IPS-18c (cell line): ENCODE measurements around the gene LRMDA.

Experiments
- H3K4me3 ChIP-seq: 2 replicates; pipeline ENCODE4 v1.7.0; 2013; ENCODE audit warnings: low read depth, mild to moderate bottlenecking, low read length, moderate library complexity; ENCODE audit not compliant: insufficient read depth
- H3K9me3 ChIP-seq: one replicate; pipeline ENCODE4 v1.6.1; 2013; ENCODE audit warnings: mild to moderate bottlenecking, low read length, moderate library complexity; ENCODE audit not compliant: control insufficient read depth, insufficient read depth

The LRMDA gene

GRCh38 chr10:76210211-76210610 lies 778.8 kb downstream of the LRMDA start:
- Histone ChIP-seq H3K4me3 (no peak overlapping the region), H3K9me3 (no peaks in the 10 kb centered on the region)

- H3K9me3 ChIP-seq, result no peaks in the 10 kb centered on the region
- H3K4me3 ChIP-seq, result no peak overlapping the region
Measured at GRCh38 chr10:76211691-76212090, 780.3 kb downstream of the LRMDA start.

- H3K9me3 ChIP-seq, result no peaks in the 10 kb centered on the region
Measured at GRCh38 chr10:76213876-76214275, 782.5 kb downstream of the LRMDA start.

GRCh38 chr10:76218035-76218434 lies 786.6 kb downstream of the LRMDA start:
- no peak overlapping the region for H3K4me3 ChIP-seq
- no peaks in the 10 kb centered on the region for H3K9me3 ChIP-seq

More at GRCh38 chr10:76213876-76214275, 782.5 kb downstream of the LRMDA start:
- no peak overlapping the region for H3K4me3 ChIP-seq

GRCh38 chr10:76229341-76229740 lies 797.9 kb downstream of the LRMDA start:
- no peak overlapping the region for H3K4me3 ChIP-seq
- H3K9me3 ChIP-seq, result no peaks in the 10 kb centered on the region

GRCh38 chr10:76230921-76231285 lies 799.5 kb downstream of the LRMDA start:
- Histone ChIP-seq H3K4me3 (no peak overlapping the region), H3K9me3 (no peaks in the 10 kb centered on the region)

GRCh38 chr10:76231286-76231934 lies 800.0 kb downstream of the LRMDA start:
- H3K9me3 ChIP-seq, result no peaks in the 10 kb centered on the region
- H3K4me3 ChIP-seq, result no peak overlapping the region

GRCh38 chr10:76234499-76235226 lies 803.2 kb downstream of the LRMDA start:
- H3K4me3 ChIP-seq, result no peak overlapping the region
- H3K9me3 ChIP-seq, result no peaks in the 10 kb centered on the region

GRCh38 chr10:76236356-76236755 lies 804.9 kb downstream of the LRMDA start:
- Histone ChIP-seq H3K4me3 (no peak overlapping the region), H3K9me3 (no peaks in the 10 kb centered on the region)

- Histone ChIP-seq H3K4me3 (no peak overlapping the region), H3K9me3 (no peaks in the 10 kb centered on the region)
Measured at GRCh38 chr10:76242956-76243355, 811.5 kb downstream of the LRMDA start.

GRCh38 chr10:76244061-76244686 lies 812.8 kb downstream of the LRMDA start:
- Histone ChIP-seq H3K4me3 (no peak overlapping the region), H3K9me3 (no peaks in the 10 kb centered on the region)

- Histone ChIP-seq H3K4me3 (no peak overlapping the region), H3K9me3 (no peaks in the 10 kb centered on the region)
Measured at GRCh38 chr10:76245951-76246495, 814.6 kb downstream of the LRMDA start.

- no peaks in the 10 kb centered on the region for H3K9me3 ChIP-seq
- H3K4me3 ChIP-seq, result no peak overlapping the region
Measured at GRCh38 chr10:76248649-76249200, 817.3 kb downstream of the LRMDA start.

- H3K9me3 ChIP-seq, result no peaks in the 10 kb centered on the region
- H3K4me3 ChIP-seq, result no peak overlapping the region
Measured at GRCh38 chr10:76251841-76252671, 820.6 kb downstream of the LRMDA start.

- Histone ChIP-seq H3K4me3 (no peak overlapping the region), H3K9me3 (no peaks in the 10 kb centered on the region)
Measured at GRCh38 chr10:76252733-76253132, 821.3 kb downstream of the LRMDA start.

- no peaks in the 10 kb centered on the region for H3K9me3 ChIP-seq
Measured at GRCh38 chr10:76255241-76255640, 823.8 kb downstream of the LRMDA start.

GRCh38 chr10:76257816-76258215 lies 826.4 kb downstream of the LRMDA start:
- no peaks in the 10 kb centered on the region for H3K9me3 ChIP-seq
- H3K4me3 ChIP-seq, result no peak overlapping the region

More at GRCh38 chr10:76255241-76255640, 823.8 kb downstream of the LRMDA start:
- no peak overlapping the region for H3K4me3 ChIP-seq
